HG02798 (cell line): ENCODE data around the gene RNF169.

Source experiments
- ATAC-seq: cut with Tn5 transposase; IDR thresholded peaks from one replicate; pipeline ENCODE4 v1.9.1; 2021; ENCODE audit warnings: mild to moderate bottlenecking; ENCODE audit not compliant: unreplicated experiment, poor library complexity

Gene RNF169

GRCh38 chr11:74853223-74853622 lies 104.6 kb downstream of the RNF169 start:
- no peak for ATAC-seq

- no peak for ATAC-seq
These were observed 112.1 kb downstream of the RNF169 start for GRCh38 chr11:74860743-74861142.

DNA sequence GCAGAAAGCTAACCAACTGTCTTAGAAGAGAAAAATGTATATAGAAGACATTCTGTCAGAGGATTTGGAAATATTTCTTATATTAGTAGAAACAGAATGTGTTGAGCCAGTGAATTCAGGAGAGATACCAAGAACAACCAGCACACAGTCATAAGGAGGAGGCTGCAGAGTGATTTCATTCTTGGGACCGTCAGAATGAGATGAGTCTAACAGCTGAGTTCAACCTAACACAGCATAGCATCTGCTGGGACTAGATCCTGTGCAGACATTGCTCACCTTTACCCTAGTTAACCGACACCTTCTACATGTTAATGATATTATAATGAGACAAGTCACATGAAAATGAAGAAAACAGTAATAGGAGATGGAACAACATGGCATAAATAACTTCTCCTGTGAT lies 114.8 kb downstream of the RNF169 start:
- no peak for ATAC-seq

DNA sequence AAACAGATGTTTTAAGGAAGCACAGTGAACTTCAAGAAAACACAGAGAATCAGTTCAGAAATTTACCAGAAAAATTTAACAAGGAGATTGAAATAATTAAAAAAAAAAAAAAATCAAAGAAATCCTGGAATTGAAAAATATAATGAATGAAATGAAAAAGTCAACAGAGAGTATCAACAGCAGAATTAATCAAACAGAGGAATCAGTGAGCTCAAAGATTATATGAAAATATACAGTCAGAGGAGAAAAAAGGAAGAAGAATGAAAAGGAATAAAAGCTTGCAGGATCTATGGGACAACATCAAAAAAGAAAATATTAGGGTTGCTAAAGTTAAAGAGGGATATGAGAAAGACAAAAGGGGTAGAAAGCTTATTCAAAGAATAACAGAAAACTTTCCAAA lies 117.9 kb downstream of the RNF169 start:
- no peak for ATAC-seq

DNA sequence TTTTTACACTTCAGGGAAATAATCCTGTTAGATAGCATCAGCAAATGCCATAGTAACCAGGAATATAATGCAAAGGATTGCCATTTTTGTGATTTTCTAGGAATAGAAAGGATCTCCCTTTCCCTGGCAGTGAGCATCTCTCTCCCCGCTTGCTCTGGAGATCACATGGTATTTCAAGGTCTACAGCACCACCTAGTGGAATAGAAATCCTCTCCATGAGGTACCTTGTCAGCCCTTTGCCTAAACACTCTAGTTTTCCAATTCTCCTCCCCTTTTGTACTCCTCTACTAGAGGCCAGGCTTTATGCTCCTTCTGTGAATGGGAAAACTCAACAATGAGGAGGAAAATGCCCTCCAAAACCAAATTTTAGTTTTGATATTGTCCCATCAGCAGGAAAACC lies 121.8 kb downstream of the RNF169 start:
- ATAC-seq: no peak

- ATAC-seq: no peak
These were observed 122.4 kb downstream of the RNF169 start for GRCh38 chr11:74871037-74871436.

DNA sequence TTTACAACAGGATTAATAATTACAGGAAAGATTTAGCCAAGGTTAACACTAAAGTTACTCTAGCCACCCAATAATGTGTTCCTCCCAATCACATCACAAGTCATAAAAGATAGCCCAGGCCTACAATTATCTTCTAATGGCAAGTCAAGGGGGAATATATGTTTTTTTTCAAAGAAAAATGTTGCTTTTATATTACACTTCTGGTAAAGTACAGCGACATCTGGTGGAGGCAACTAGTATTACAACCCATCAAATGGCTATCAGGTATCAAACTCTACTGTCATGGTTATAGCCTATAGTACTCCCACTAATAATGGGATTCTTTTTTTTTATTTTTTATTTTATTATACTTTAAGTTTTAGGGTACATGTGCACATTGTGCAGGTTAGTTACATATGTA lies 128.5 kb downstream of the RNF169 start:
- no peak for ATAC-seq
